Endothelial cell of umbilical vein (primary cell): ENCODE results near the gene CYP1B1. TPM values are rescaled to one million over a fixed set of nuclear protein-coding genes. Genes with fewer than 3 reads are reported as not detected.

Source experiments
- BruUV-seq: library from RNA; stranded (reverse); fragments of 400-500 nt; replicated peaks from 2 replicates; lab custom pipeline; 2021; lab: Mats Ljungman, UMichigan
- CTCF ChIA-PET: fragments of 300-600, 350-600 bp; sonication (Branson Sonifier 250); formaldehyde crosslinking; loops from one replicate; lab custom pipeline; 2021; ENCODE audit warnings: antibody characterized with exemption, inconsistent platforms; lab: Charles Lee
- POLR2A ChIA-PET: fragments of 300-600, 350-600 bp; sonication (Branson Sonifier 250); formaldehyde crosslinking; loops from one replicate; lab custom pipeline; 2021; ENCODE audit warnings: antibody characterized with exemption, inconsistent platforms; lab: Charles Lee
- DNase-seq: peaks from one replicate; pipeline ENCODE4 v3.0.0-alpha.2; 2011; ENCODE audit warnings: low read depth, low spot score
- FAIRE-seq: peaks from 2 replicates; lab custom pipeline; 2011; peaks lifted over from hg19 to GRCh38; lab: Jason Lieb, UNC
- H2AFZ ChIP-seq: 2 replicates; pipeline ENCODE4 v1.6.0; 2012; ENCODE audit warnings: low read depth, low read length, control low read depth, inconsistent platforms
- H3K27ac ChIP-seq: 2 replicates; pipeline ENCODE4 v1.5.1; 2011; ENCODE audit warnings: low read depth, mild to moderate bottlenecking, control low read depth, low read length, moderate library complexity; ENCODE audit not compliant: insufficient read depth
- H3K27me3 ChIP-seq, 2 experiments: 2 replicates each; pipeline versions ENCODE4 v1.6.0 to v1.6.1; 2011; ENCODE audit warnings: low read length in 2 of 2, mixed read lengths in 1 of 2; ENCODE audit not compliant: control insufficient read depth in 2 of 2, insufficient read depth in 2 of 2
- H3K36me3 ChIP-seq, 2 experiments: 2 replicates in 1 of 2; 3 replicates in 1 of 2; pipeline ENCODE4 v1.5.1; 2011; ENCODE audit warnings: low read length in 2 of 2, mild to moderate bottlenecking in 1 of 2, moderate library complexity in 1 of 2; ENCODE audit not compliant: control insufficient read depth in 2 of 2, insufficient read depth in 2 of 2; ENCODE audit errors: extremely low read depth in 1 of 2
- H3K4me1 ChIP-seq: 3 replicates; pipeline ENCODE4 v1.5.1; 2011; ENCODE audit warnings: mild to moderate bottlenecking, low read length; ENCODE audit not compliant: control insufficient read depth, insufficient read depth; ENCODE audit errors: extremely low read depth
- H3K4me2 ChIP-seq: 2 replicates; pipeline ENCODE4 v1.6.1; 2011; ENCODE audit warnings: low read length, control low read depth, mixed read lengths; ENCODE audit not compliant: insufficient read depth
- H3K4me3 ChIP-seq, 3 experiments: fragments of 200-600 bp in 1 of 3; sonication (generic), shearing (Covaris generic) in 1 of 3; replicated peaks in 1 of 3; 2 replicates each; pipeline ENCODE4 v1.5.1; 2011 to 2016; ENCODE audit warnings: control low read depth in 3 of 3, low read length in 3 of 3, mild to moderate bottlenecking in 2 of 3, inconsistent platforms in 1 of 3, low read depth in 1 of 3, moderate library complexity in 1 of 3; ENCODE audit not compliant: insufficient read depth in 1 of 3
- H3K79me2 ChIP-seq: 2 replicates; pipeline ENCODE4 v1.6.0; 2012; ENCODE audit warnings: low read length, inconsistent platforms; ENCODE audit not compliant: control insufficient read depth, insufficient read depth
- H3K9ac ChIP-seq: replicated peaks from 2 replicates; pipeline ENCODE3; 2011; ENCODE audit warnings: low read length, control low read depth; ENCODE audit not compliant: insufficient read depth; ENCODE audit errors: extremely low read depth
- H3K9me1 ChIP-seq: replicated peaks from 3 replicates; pipeline ENCODE4 v1.6.0; 2011; ENCODE audit warnings: mild to moderate bottlenecking, low read length; ENCODE audit not compliant: control insufficient read depth, insufficient read depth; ENCODE audit errors: extremely low read depth
- H3K9me3 ChIP-seq: replicated peaks from 2 replicates; pipeline ENCODE4 v1.5.1; 2012; ENCODE audit warnings: low read length, inconsistent platforms; ENCODE audit not compliant: control insufficient read depth, insufficient read depth
- H4K20me1 ChIP-seq: replicated peaks from 2 replicates; pipeline ENCODE3; 2011; ENCODE audit warnings: mild to moderate bottlenecking, low read length; ENCODE audit not compliant: control insufficient read depth, insufficient read depth; ENCODE audit errors: extremely low read depth
- CTCF ChIP-seq, 2 donors: IDR thresholded peaks; 1 replicate in 1 of 2; 2 replicates in 1 of 2; pipeline ENCODE4 v1.5.1; 2011; ENCODE audit warnings: low read length in 2 of 2, mild to moderate bottlenecking in 2 of 2, moderate library complexity in 2 of 2, control low read depth in 1 of 2, inconsistent platforms in 1 of 2, low read depth in 1 of 2; ENCODE audit not compliant: insufficient read depth in 1 of 2; ENCODE audit errors: extremely low read depth in 1 of 2
- EZH2 ChIP-seq: IDR thresholded peaks from 2 replicates; pipeline ENCODE4 v1.6.1; 2012; ENCODE audit warnings: borderline replicate concordance, low read depth, mild to moderate bottlenecking, moderate library complexity, low read length, inconsistent platforms; ENCODE audit not compliant: severe bottlenecking
- FOS ChIP-seq: IDR thresholded peaks from 2 replicates; pipeline ENCODE4 v1.6.1; 2011; ENCODE audit warnings: mild to moderate bottlenecking, low read length, moderate library complexity, borderline replicate concordance; ENCODE audit not compliant: insufficient read depth
- JUN ChIP-seq: IDR thresholded peaks from 2 replicates; pipeline ENCODE4 v1.6.1; 2011; ENCODE audit warnings: borderline replicate concordance, low read depth; ENCODE audit not compliant: insufficient read length, insufficient read depth
- MAX ChIP-seq: IDR thresholded peaks from 2 replicates; pipeline ENCODE4 v1.6.1; 2011; ENCODE audit not compliant: insufficient read depth, insufficient read length
- MYC ChIP-seq: IDR thresholded peaks from one replicate; pipeline ENCODE4 v1.6.1; 2011; ENCODE audit warnings: mild to moderate bottlenecking, low read depth, low read length
- POLR2A ChIP-seq: IDR thresholded peaks from 2 replicates; pipeline ENCODE4 v1.6.1; 2012; ENCODE audit warnings: low read depth, mild to moderate bottlenecking, control low read depth, low read length
- POLR2AphosphoS5 ChIP-seq: IDR thresholded peaks from 2 replicates; pipeline ENCODE4 v1.6.1; 2012; ENCODE audit warnings: low read depth, mild to moderate bottlenecking, control low read depth, low read length, moderate library complexity; ENCODE audit not compliant: insufficient read depth
- dilution Hi-C: fragments of 300-500 bp; cut with MboI; formaldehyde crosslinking; loops from one replicate; pipeline ENCODE4 v1.15.0; 2019; ENCODE audit warnings: low sequenced_read_pairs; ENCODE audit not compliant: extremely low pct_ligation_motif_present
- intact Hi-C: fragments of 100-400 bp; cut with micrococcal nuclease; formaldehyde crosslinking; loops from one replicate; pipeline ENCODE4 v1.10.0; 2022
- polyA plus RNA-seq, 4 experiments: library from polyadenylated mRNA; depleted of rRNA in 3 of 4; stranded (reverse) in 3 of 4; unstranded in 1 of 4; fragments of >200 nt; gene quantifications; 2 replicates each; pipeline versions ENCODE4 v1.2.1 to v1.2.3, GENCODE V29; 2011 to 2012; ENCODE audit warnings: missing spikeins in 1 of 4
- total RNA-seq: library from RNA; stranded (reverse); gene quantifications from 2 replicates; pipeline ENCODE4 v1.2.3, GENCODE V29; 2021

Gene CYP1B1
- total and polyA plus RNA-seq, 2 donors (not counting 3 experiments of a cell fraction or from before 2014, with no cell fraction given), result 0.01 TPM; not detected in 1

GRCh38 chr2:38098421-38099098 is 22.6 kb upstream of the CYP1B1 start:
- H4K20me1 ChIP-seq, result no peaks in the 10 kb centered on the region
- H3K36me3 ChIP-seq, result no peaks in the 10 kb centered on the region
- no peak overlapping the region for H2AFZ ChIP-seq
- TF ChIP-seq POLR2A, result no peak
- peak; percentile 8 for TF ChIP-seq EZH2
- H3K9ac ChIP-seq, result no peak overlapping the region
- FAIRE-seq (no peak), DNase-seq (no peak)
- ChIA-PET CTCF (interaction anchor here (0.8 kb wide), 1 partner anchor 11 kb away, joined by 3 read pairs; no protein-coding TSS in a partner anchor), POLR2A (no interaction called here)
- H3K4me1 ChIP-seq, result no peaks in the 10 kb centered on the region
- no peaks in the 10 kb centered on the region for H3K9me3 ChIP-seq
- peak overlapping the region; percentile 2 for H3K4me2 ChIP-seq
- dilution Hi-C loops, result no loop called here
- BruUV-seq, result no TSS peak
- H3K9me1 ChIP-seq, result no peaks in the 10 kb centered on the region
- intact Hi-C loops, result no loop called here
- H3K4me3 ChIP-seq, result no peak overlapping the region
- no peak overlapping the region for H3K27ac ChIP-seq
- H3K79me2 ChIP-seq, result no peaks in the 10 kb centered on the region
- H3K27me3 ChIP-seq, result peaks cover 39 to 52% of the 10 kb centered on the region in 2 experiments

GRCh38 chr2:38097988-38098385 is 22.0 kb upstream of the CYP1B1 start:
- no peaks in the 10 kb centered on the region for H3K9me1 ChIP-seq
- CTCF ChIA-PET, result interaction anchor here (0.8 kb wide), 1 partner anchor 11 kb away, joined by 3 read pairs; no protein-coding TSS in a partner anchor

More at GRCh38 chr2:38097988-38098385, 22.0 kb upstream of the CYP1B1 start:
- Histone ChIP-seq H3K27ac (no peak overlapping the region), H3K4me1 (no peaks in the 10 kb centered on the region), H3K36me3 (no peaks in the 10 kb centered on the region), H3K4me2 (no peak overlapping the region), H3K9me3 (no peaks in the 10 kb centered on the region), H3K4me3 (no peak overlapping the region), H3K79me2 (no peaks in the 10 kb centered on the region), H3K27me3 (peaks cover 39 to 52% of the 10 kb centered on the region in 2 experiments), H2AFZ (no peak overlapping the region), H3K9ac (no peak overlapping the region), H4K20me1 (no peaks in the 10 kb centered on the region)
- no peak for TF ChIP-seq CTCF (IDR thresholded peaks at IDR 0.05; ENCODE audit: extremely low read depth in 1 of 2, insufficient read depth in 1 of 2, low read depth in 1 of 2, low read length in 2 of 2)
- no peak for TF ChIP-seq JUN
- TF ChIP-seq EZH2, result no peak
- TF ChIP-seq POLR2AphosphoS5, result no peak
- TF ChIP-seq MYC, result no peak
- no peak for TF ChIP-seq POLR2A
- TF ChIP-seq FOS, result no peak
- no peak for TF ChIP-seq MAX
- FAIRE-seq, result no peak
- no peak for DNase-seq
- POLR2A ChIA-PET, result no interaction called here
- intact Hi-C loops, result no loop called here
- no TSS peak for BruUV-seq
- dilution Hi-C loops, result no loop called here
